GM19351 (cell line): ENCODE measurements around the gene CSAD.

Source experiments
- ATAC-seq: cut with Tn5 transposase; IDR thresholded peaks from one replicate; pipeline ENCODE4 v1.9.1; 2021; ENCODE audit warnings: mild to moderate bottlenecking, moderate library complexity; ENCODE audit not compliant: unreplicated experiment

CSAD gene

DNA sequence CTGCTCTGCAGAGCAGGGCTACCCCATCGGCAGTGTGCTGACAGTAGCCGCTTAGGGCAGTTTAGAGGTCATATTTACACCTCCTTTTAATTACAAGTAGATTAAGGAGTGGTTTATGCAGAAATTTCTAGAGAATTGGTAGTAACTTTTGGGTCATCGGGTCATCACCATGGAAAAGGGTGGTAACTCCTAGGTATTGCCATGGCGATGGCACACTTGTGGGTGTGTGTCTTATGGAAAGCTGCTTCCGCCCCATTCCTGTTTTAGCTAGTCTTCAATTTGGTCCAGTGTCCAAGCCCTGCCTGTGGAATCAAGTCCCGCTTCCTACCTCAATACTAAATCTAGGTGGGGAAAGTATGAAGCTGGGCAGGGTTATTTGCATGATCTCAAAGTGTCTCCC is 29.7 kb downstream of the CSAD start:
- no peak for ATAC-seq

DNA sequence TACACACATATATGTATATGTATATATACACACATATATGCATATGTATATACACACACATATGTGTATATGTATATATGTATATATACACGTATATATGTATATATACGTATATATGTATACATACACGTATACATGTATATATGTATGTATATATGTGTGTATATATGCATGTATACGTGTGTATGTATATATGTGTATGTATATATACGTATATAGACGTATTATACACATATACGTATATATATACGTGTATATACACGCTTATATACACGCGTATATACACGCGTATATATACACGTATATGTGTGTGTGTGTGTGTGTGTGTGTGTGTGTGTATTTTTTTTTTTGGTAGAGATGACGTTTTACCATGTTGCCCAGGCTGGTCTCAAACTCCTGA is 33.1 kb downstream of the CSAD start:
- no peak for ATAC-seq

DNA sequence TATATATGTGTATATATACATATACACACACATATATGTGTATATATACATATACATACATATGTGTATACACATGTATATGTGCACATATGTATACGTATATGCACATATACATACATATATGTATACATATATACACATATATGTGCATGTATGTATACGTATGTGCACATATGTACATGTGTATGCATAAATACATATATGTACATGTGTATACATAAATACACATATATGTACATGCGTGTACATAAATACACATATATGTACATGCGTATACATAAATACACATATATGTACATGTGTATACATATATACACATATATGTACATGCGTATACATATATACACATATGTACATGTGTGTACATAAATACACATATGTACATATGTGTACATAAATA is 33.5 kb downstream of the CSAD start:
- ATAC-seq, result no peak

DNA sequence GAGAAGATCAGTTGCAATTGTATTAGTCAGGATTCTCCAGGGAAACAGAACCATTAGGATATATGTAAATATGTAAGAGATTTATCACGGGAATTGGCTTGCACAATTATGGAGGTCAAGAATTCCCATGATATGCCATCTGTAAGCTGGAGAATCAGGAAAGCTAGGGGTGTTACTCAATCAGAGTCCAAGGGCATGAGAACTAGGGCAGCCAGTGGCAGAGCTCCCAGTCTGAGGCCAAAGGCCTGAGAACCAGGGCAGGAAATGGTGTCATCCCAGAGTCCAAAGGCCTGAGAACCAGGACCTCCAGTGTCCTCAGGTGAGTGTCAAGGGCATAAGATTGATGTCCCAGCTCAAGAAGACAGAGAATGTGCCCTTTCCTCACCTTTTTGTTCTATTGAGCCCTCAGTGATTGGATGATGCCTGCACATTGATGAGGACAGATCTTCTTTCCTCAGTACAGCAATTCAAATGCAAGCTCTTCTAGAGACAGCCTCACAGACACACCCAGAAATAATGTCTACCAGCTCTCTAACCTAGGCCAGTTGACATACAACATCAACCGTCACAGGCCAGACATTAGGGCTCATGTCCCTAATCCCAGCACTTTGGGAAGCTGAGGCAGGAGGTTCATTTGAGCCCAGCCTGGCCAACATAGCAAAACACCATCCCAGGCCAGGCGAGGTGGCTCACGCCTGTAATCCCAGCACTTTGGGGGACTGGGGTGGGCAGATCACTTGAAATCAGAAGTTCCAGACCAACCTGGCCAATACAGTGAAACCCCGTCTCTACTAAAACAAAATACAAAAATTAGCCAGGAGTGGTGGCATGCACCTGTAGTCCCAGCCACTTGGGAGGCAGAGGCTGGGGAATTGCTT is 35.1 kb downstream of the CSAD start:
- ATAC-seq, result no peak

DNA sequence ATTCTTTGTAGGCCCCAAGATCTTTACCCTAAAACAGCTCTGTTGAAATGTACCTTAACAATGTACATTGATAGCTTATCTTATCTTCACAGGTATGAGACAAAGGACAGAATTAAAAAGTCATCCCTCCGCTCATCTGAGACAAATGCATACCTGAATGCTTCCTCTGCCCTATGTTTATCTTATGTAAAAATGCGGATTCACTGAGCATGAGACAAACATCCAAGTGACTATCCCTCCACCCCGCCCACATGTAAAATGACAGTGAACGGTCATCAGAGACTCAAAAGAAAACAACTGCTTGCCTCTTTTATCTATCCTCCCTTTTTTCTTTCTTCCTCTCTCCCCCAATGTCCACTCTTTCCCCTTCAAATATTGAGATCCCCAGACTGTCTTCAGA is 37.4 kb downstream of the CSAD start:
- ATAC-seq, result no peak

DNA sequence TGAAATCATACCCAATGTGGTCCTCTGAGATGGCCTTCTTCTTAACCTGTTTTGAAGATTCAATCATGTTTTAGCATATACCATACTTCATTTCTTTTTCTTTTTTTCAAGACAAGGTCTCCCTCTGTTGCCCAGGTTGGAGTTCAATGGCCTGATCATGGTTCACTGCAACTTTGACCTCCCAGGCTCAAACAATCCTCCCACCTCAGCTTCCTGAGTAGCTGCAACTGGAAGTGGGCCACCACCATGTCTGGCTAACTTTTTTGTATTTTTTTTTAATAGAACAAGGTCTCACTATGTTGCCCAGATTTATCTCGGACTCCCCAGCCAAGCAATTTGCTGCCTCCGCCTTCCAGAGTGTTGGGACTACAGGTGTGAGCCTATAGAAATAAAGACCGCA is 47.0 kb downstream of the CSAD start:
- no peak for ATAC-seq

DNA sequence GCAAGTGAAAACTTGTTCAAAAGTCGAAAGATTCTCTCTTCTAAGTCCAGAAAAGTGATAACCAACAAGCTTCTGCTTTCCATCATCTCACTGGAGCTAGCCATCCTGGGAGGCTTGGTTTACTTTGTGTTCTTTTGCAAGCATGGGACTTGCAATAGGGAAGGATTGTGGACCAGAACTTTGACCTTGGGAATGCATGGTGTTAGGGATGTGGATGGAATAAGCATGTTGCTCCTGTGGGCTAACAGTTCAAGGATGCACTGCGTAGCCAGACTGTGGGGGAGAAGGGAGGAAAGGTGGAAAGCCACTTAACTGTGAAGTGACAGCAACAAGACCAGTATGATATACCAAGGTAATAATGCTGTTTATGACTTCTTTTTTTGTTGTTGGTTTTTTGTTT is 48.9 kb downstream of the CSAD start:
- no peak for ATAC-seq

DNA sequence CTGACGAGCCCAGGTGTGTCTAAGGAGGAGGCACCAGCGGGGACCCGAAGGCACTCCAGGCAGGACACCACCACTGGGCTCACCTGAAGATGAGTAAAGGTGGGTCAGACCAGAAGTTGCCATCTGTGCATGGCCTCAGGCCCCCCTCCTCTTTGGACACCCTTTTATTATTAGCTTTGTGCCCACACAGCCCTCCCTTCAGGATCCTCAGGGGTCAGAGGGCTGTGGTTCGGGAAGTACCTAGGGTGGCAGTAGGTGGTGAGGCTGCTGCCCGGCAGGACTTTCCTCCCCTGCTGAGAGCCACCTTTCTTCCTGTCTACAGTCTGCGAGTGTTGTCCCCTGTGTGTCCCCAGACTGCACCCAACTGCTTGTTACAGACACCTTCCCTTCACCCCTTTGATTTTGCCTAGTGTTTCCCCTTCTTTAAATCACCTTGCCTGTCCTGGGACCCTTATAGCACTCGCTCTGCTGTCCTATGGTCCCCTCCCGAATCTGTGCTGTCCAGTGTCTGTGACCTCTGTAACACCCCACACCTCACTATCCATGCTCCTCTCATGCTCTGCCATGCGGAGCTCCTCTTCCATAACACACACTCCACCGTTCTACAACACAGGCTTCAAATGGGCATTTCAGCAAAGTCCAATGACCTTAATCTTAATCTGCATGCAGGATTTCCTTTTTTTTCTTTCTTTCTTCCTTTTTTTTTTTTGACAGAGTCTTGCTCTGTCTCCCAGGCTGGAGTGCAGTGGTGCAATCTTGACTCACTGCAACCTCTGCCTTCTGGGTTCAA is 51.8 kb downstream of the CSAD start:
- ATAC-seq, result no peak

DNA sequence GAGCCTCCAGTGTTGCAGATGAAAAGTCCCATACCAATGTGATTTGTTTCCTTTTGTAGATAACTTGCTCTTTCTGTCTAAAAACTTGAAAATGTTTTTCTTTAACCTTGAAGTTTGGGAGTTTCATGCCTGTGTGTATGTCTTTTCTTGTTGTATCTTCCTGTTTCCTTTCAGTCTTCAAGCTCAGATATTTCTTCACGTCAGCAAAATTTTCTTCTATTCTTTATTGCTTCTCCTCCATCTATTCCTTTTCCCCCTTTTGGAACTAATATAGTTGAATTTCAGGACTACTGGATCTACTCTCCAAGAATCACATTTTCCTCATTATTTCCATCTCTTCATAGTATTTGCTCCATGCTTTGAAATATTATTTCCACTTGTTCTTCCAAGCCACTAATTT is 53.6 kb downstream of the CSAD start:
- ATAC-seq, result no peak

DNA sequence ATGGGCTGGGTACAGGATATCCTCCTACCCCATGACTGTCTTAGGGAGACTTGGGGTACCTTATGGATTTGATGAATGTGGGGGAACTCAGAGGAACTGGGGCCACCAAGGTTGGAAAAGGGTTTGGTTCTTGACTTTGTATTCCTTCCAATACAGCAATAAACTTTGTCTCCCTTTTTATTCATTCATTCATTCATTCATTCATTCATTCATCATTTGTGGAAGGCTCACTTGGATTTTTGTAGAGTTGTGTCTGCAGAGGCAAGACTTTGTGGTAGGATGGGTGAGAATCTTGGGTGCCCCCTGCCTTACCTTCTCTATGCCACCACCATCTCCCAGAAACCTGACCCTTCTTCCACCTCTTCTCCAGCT is 56.4 kb downstream of the CSAD start:
- ATAC-seq, result no peak

DNA sequence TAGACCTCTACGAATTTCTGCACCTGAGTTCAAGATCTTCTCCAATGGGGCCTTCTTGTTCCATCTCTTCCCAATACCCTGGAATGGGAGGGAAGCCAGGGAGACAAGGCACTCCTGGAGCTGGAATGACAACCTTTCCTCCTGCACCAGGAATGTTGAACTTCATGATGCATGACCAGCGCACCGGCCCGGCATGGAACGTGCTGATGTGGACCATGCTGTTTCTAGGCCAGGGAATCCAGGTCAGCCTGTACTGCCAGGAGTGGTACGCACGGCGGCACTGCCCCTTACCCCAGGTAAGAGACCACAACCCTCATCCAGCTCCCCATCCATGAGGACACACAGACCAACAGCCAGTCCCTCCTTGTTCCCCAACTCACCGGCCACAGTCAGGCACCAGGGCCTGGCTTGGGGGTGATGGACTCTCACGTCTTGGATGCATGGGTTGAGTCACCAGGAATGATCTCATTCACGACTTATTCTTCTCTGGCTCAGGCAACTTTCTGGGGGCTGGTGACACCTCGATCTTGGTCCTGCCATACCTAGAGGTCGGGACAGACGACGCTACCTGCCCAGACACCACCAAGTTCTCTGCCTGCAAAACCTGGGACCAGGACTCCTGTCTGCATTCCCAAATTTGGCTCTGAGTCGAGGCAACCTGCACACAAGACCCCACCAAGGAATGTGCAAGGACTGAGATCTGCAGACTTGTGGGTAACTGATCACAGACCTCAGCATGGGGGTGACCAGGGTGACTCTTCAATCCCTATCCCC is 57.0 kb downstream of the CSAD start:
- ATAC-seq, result no peak

DNA sequence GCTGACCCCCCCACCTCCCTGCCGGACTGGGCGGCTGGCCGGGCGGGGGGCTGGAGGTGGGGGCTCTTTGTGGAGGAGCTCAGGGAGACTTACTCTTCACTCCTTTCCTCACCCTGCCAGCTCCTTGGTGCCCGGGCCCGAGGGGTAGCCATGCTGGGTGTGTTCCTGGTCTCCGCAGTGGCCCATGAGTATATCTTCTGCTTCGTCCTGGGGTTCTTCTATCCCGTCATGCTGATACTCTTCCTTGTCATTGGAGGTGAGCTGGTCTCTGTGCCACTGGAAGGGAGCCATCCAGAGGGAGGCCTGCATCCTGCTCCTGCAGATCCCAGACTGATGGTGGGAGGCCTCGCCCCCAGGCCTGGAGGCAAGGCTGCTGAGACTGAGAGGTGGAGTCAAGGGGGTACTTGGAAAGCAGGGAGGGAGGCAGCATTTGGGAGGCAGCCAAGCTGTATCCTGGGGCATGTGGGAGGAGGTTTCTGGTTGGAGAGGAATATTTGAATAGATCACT is 57.7 kb downstream of the CSAD start:
- no peak for ATAC-seq

DNA sequence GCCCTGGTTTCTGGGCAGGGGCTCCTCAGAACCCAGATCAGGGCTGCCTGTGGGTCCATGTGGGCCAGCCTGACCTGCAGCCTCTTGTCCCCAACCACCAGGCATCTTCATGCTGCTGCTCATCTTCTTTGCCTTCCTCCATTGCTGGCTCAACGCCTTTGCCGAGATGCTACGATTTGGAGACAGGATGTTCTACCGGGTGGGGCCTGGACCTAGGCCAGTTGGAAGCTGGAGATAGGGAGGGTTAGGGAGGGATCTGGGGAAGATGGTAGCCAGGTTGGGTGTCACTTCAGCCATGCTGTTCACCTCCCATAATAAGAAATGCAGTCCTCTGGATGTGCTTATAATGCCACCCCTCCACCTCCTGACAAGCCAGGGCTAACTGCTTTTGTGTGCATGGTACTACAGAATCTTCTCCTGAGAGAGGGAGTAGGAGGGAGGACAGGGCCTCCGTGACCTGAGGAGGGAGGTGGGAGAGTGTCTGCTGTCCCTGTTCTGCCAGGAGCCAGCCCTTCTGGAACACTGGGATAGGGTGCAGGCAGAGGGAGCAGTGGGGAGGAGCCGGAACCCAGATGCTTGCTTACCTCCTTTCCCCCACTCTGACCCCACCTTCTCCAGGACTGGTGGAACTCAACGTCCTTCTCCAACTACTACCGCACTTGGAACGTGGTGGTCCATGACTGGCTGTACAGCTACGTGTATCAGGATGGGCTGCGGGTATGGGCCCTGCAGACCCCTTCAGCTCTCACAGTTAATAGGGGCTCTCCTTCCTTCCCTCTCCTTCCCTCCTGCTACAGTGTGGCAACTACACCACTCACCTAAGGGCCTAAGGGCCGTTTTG is 59.8 kb downstream of the CSAD start:
- no peak for ATAC-seq

DNA sequence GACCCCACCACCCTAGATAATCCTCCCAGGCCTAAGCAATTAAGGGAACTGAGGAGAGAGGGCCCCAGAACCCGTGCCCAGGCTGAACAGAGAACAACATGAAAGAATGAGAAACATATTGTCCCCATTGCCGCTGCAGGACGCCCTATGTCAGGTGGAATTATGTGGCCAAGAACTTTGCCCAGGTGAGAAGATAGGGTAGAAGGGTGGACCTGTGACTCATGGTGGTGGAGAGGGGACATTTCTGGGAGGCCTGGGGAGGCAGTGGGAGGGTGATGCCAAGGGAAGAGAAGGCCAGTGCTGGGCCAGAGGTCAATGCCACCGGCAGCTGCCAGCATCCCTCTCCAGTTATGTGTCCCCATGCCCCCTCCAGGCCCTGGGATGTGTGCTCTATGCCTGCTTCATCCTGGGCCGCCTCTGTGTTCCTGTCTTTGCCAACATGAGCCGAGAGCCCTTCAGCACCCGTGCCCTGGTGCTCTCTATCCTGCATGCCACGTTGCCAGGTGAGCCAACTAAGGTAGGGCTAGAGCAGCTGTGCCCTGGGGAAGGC is 61.9 kb downstream of the CSAD start:
- no peak for ATAC-seq

DNA sequence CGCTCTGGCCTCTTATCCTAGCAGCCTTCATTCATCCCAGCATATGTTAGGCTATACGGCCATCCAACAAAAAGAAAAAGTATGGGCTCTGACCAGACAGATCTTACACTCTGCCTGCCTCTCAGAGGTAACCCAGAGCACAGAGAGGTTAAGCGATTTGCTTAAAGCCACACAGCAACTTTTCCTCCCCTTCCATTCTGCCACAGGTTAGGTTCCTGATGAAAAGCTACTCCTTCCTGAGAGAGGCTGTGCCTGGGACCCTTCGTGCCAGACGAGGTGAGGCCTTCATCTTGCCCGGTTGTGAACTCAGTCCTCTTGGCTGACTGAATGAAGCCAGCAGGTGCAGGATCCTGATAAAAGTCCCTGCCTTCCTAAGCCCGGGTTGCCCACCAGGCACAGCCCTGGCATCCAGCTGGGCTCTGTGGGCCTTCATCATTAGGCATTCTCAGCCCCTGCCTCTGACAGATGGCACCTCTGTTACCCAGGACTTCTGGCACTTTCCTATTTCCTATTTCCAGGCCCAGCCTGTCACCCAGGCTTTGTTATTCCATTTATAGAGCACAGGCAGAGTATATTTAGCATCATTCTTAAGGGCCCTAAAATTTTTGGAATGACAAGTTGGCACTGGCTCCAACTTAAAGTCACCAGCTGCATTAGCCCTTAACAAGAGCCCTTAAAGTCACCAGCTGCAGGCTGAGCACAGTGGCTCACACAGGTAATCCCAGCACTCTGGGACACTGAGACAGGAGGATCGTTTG is 64.7 kb downstream of the CSAD start:
- ATAC-seq, result no peak

DNA sequence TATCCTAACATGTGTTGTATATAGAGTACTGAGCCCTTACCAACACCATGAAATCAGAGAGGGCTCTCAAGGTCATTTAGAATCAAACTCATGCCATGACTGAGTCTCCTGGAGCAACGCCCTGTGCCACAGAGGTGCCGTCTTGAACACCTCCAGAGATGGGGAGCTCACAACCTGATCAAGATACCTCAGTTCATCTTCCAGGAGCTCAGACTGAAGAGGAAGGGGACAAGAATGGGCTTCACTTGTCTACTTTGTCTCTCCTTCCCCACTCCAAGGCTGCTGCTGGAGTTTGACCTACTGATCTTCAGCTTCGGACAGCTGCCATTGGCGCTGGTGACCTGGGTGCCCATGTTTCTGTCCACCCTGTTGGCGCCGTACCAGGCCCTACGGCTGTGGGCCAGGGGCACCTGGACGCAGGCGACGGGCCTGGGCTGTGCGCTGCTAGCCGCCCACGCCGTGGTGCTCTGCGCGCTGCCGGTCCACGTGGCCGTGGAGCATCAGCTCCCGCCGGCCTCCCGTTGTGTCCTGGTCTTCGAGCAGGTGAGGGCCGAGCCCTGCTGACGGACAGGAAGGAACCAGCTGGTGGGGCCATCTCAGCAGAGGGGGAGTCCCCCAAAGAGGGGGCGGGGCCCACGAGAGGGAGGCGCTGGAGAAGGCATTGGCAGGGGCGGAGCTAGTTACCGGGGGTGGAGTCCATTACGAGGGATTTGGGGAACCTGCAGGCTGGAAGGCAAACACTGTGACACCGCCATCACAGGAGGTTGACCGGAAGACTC is 65.4 kb downstream of the CSAD start:
- no peak for ATAC-seq

DNA sequence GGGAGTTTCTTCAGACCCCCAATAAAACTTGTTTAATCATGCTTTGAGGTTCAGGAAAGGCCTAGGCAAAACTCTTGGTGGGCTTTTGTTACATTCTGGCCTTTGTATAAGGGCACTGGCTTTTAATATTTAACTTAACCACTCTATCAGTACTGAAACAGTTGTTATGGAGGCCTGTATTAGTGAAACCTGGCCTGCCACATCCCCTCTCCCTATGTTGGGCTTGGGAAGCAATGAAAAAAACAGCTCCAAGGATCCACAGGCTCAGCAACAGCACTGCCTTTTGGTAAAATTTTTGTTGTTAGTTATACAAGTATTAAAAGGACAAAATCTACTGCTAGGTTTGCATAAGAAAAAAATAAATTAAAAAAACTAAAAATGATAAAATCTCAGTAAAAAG is 66.8 kb downstream of the CSAD start:
- no peak for ATAC-seq

DNA sequence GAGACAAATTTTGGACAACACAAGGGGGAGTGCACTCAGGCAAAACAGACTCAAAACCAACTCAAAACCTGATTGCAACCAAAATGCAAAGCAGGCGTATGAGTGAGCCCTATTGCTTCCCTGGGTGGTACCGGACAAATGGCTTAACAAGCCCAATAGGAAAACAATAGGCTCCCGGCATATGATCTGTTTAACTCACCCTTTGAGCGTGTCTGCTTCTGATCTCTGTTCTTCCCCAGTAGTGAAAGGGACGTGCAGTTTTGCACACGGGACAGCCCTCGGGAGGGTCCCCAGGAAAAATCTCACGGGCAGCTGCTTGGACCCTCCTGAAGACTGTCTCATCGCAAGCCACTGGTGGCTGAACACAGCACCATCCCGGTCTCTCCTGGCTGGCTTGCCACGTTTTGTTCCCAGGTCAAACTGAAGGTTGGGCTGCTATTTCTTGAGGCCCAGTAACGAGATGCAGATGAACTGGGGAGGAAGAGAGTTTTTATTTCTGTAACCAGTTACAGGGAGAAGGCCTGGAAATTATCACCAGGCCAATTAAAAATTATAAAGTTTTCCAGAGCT is 67.5 kb downstream of the CSAD start:
- ATAC-seq, result no peak
